HepG2 (cell line): ENCODE results near the gene GADD45B. TPM values are rescaled to one million over a fixed set of nuclear protein-coding genes. Genes with fewer than 3 reads are reported as not detected.
A peak's percentile ranks its signal among the peaks of the same experiment; 100 is the strongest.

Experiments
- ATAC-seq: fragments of 200-7000 bp; cut with Tn5 transposase; 3 replicates; pipeline ENCODE4 v1.9.1; 2020; ENCODE audit warnings: mild to moderate bottlenecking, moderate library complexity
- BruUV-seq: library from RNA; stranded (reverse); fragments of 400-500 nt; replicated peaks from 2 replicates; lab custom pipeline; 2021; lab: Mats Ljungman, UMichigan
- CTCF ChIA-PET: fragments of 300-600 bp; formaldehyde crosslinking; extraction: SDS; loops from one replicate; lab custom pipeline; 2021; ENCODE audit warnings: low total read pairs, inconsistent platforms, low intra/inter-chr PET ratio; lab: Yijun Ruan, JAX
- POLR2A ChIA-PET: fragments of 350-600 bp; sonication (Branson Sonifier 250); formaldehyde crosslinking; loops from one replicate; lab custom pipeline; 2020; ENCODE audit warnings: antibody characterized with exemption, inconsistent platforms; lab: Yijun Ruan, JAX
- DNase-seq: peaks from one replicate; pipeline ENCODE4 v3.0.0-alpha.2; 2015; ENCODE audit warnings: low spot score
- FAIRE-seq: peaks from 3 replicates; lab custom pipeline; 2011; peaks lifted over from hg19 to GRCh38; lab: Jason Lieb, UNC
- H2AFZ ChIP-seq: one replicate; pipeline ENCODE4 v1.6.1; 2011; ENCODE audit warnings: low read length, inconsistent platforms
- H3K27ac ChIP-seq: fragments of 300-600 bp; 3 replicates; pipeline ENCODE4 v1.8.0; 2011; ENCODE audit warnings: mixed run types, mild to moderate bottlenecking, mixed read lengths, low read length, inconsistent platforms; ENCODE audit not compliant: insufficient read depth; ENCODE audit errors: extremely low read length
- H3K27me3 ChIP-seq, 2 experiments: fragments of 200-600 bp in 1 of 2; 2 replicates in 1 of 2; 3 replicates in 1 of 2; pipeline versions ENCODE4 v1.6.0 to v1.8.0; 2011; ENCODE audit warnings: low read length in 2 of 2, mild to moderate bottlenecking in 2 of 2, moderate library complexity in 2 of 2, inconsistent platforms in 1 of 2; ENCODE audit not compliant: insufficient read depth in 2 of 2, control insufficient read depth in 1 of 2
- H3K36me3 ChIP-seq, 2 experiments: fragments of 200-600 bp in 1 of 2; replicated peaks in 1 of 2; 2 replicates in 1 of 2; 3 replicates in 1 of 2; pipeline versions ENCODE4 v1.5.1 to v1.8.0; 2011; ENCODE audit warnings: low read length in 2 of 2, inconsistent platforms in 1 of 2; ENCODE audit not compliant: insufficient read depth in 2 of 2, control insufficient read depth in 1 of 2
- H3K4me1 ChIP-seq: 2 replicates; pipeline ENCODE4 v1.5.1; 2012; ENCODE audit warnings: low read length, inconsistent platforms; ENCODE audit not compliant: insufficient read depth
- H3K4me2 ChIP-seq: 2 replicates; pipeline ENCODE4 v1.6.0; 2011; ENCODE audit warnings: low read depth, low read length, inconsistent platforms
- H3K4me3 ChIP-seq, 3 experiments: fragments of 200-600 bp in 1 of 3; sonication (generic), shearing (Covaris generic) in 1 of 3; replicated peaks in 1 of 3; 2 replicates each; pipeline ENCODE4 v1.5.1; 2011 to 2016; ENCODE audit warnings: low read length in 3 of 3, inconsistent platforms in 2 of 3, low read depth in 2 of 3, mild to moderate bottlenecking in 2 of 3, control low read depth in 1 of 3, mixed read lengths in 1 of 3; ENCODE audit not compliant: insufficient read depth in 1 of 3
- H3K79me2 ChIP-seq: one replicate; pipeline ENCODE4 v1.6.1; 2011; ENCODE audit warnings: low read length, inconsistent platforms; ENCODE audit not compliant: insufficient read depth
- H3K9ac ChIP-seq: 2 replicates; pipeline ENCODE4 v1.6.0; 2011; ENCODE audit warnings: mild to moderate bottlenecking, low read depth, low read length, inconsistent platforms; ENCODE audit not compliant: insufficient read depth
- H3K9me3 ChIP-seq: 2 replicates; pipeline ENCODE4 v1.5.1; 2012; ENCODE audit warnings: mild to moderate bottlenecking, low read length
- H4K20me1 ChIP-seq: 2 replicates; pipeline ENCODE4 v1.6.0; 2011; ENCODE audit warnings: inconsistent platforms, mild to moderate bottlenecking, low read length, moderate library complexity; ENCODE audit not compliant: insufficient read depth
- ESRRA ChIP-seq: sonication (generic); formaldehyde crosslinking; IDR thresholded peaks from 2 replicates; pipeline ENCODE4 v1.5.1; 2020; ENCODE audit warnings: mild to moderate bottlenecking, low read depth, missing genetic modification reagents
- HNRNPL ChIP-seq: fragments of 200-400 bp; formaldehyde crosslinking; IDR thresholded peaks from 2 replicates; pipeline ENCODE4 v1.6.1; 2017; ENCODE audit warnings: mild to moderate bottlenecking, low read depth, low read length
- HNRNPLL ChIP-seq: fragments of 200-400 bp; formaldehyde crosslinking; IDR thresholded peaks from 2 replicates; pipeline ENCODE4 v1.6.1; 2017; ENCODE audit warnings: mild to moderate bottlenecking, low read depth, low read length; ENCODE audit not compliant: poor library complexity, severe bottlenecking
- KLF9 ChIP-seq: IDR thresholded peaks from 2 replicates; pipeline ENCODE4 v1.6.1; 2016; ENCODE audit warnings: low read depth
- NFIB ChIP-seq: sonication (generic); formaldehyde crosslinking; IDR thresholded peaks from 2 replicates; pipeline ENCODE4 v1.9.0; 2021; ENCODE audit warnings: missing genetic modification reagents, mild to moderate bottlenecking, borderline replicate concordance
- ZFP1 ChIP-seq: IDR thresholded peaks from 2 replicates; pipeline ENCODE4 v1.6.1; 2016
- ZNF432 ChIP-seq: sonication (generic); formaldehyde crosslinking; IDR thresholded peaks from 2 replicates; pipeline ENCODE4 v1.5.0; 2020; ENCODE audit warnings: missing genetic modification reagents, mild to moderate bottlenecking, borderline replicate concordance
- WGBS: methylation state at CpG from one replicate; pipeline ENCODE4 v1.1.6; 2017; ENCODE audit warnings: low lambda C conversion rate; 5-methylcytosine and 5-hydroxymethylcytosine counted together
- in situ Hi-C: cut with HindIII; loops from 2 replicates; pipeline ENCODE4 v1.10.0; 2017; ENCODE audit warnings: low pct_unique_long_range_greater_than_20kb; ENCODE audit not compliant: extremely low pct_ligation_motif_present
- intact Hi-C: fragments of 100-400 bp; cut with micrococcal nuclease; formaldehyde crosslinking; loops from one replicate; pipeline ENCODE4 v1.10.0; 2022; ENCODE audit not compliant: unreplicated experiment
- polyA plus RNA-seq, 8 experiments: library from polyadenylated mRNA; depleted of rRNA in 3 of 8; stranded (reverse) in 7 of 8; unstranded in 1 of 8; fragments of >200 nt; fragmentation: Illumina TruSeq in 4 of 8; extraction: Trizol in 4 of 8; gene quantifications; 2 replicates each; pipeline versions ENCODE4 v1.2.1 to v1.2.3, GENCODE V29; 2011 to 2016; ENCODE audit warnings: low read depth in 4 of 8, missing spikeins in 1 of 8, mixed read lengths in 1 of 8; ENCODE audit not compliant: insufficient read depth in 1 of 8
- total RNA-seq, 5 experiments: library from RNA; depleted of rRNA; stranded (reverse); fragments of >200 nt; fragmentation: Illumina TruSeq; extraction: Trizol; gene quantifications; 2 replicates each; pipeline ENCODE4 v1.2.3, GENCODE V29; 2016; ENCODE audit warnings: low read depth in 1 of 5
- TF ChIP-seq, protein P1 (sequence below): IDR thresholded peaks from 2 replicates; pipeline ENCODE4 v1.6.1; 2016; ENCODE audit warnings: low read depth

Gene GADD45B
- total and polyA plus RNA-seq, 2 of the 13 experiments (the other 11 are each of a cell fraction or from before 2014, with no cell fraction given): 4.6 to 34.1 TPM

DNA sequence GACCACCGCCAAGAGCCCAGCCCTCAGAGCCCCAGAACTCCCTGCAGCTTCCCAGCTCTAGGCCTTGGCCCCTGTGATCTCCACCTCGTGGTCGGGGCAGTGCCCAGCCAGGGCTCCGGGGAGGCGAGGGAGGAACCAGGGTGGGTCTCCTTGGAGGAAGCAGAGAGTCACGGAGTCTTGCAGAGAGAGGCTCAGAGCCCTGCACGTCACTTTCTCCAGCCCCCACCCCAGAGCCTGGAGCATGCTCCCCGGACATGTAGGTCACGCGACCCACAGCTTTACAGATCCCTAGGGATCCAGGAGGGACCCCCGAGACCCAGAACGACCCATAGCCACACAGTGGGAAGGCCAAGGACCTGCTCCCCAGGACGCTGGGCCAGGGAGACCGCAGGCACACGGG, 11.9 kb downstream of the GADD45B start:
- H3K9ac ChIP-seq: no peak overlapping the region
- DNase-seq (no peak), FAIRE-seq (no peak), ATAC-seq (peak; percentile 51)
- no peaks in the 10 kb centered on the region for H3K9me3 ChIP-seq
- in situ Hi-C loops (no loop called here), intact Hi-C loops (no loop called here)
- peaks cover 10 to 40% of the 10 kb centered on the region in 2 experiments for H3K27me3 ChIP-seq
- no peaks in the 10 kb centered on the region for H3K79me2 ChIP-seq
- CTCF ChIA-PET: no interaction called here
- H3K36me3 ChIP-seq: no peaks in the 10 kb centered on the region
- H3K27ac ChIP-seq: no peak overlapping the region
- H2AFZ ChIP-seq: no peak overlapping the region
- no peak overlapping the region for H3K4me2 ChIP-seq
- no TSS peak for BruUV-seq
- no peak overlapping the region for H3K4me3 ChIP-seq
- POLR2A ChIA-PET: interaction anchor here (2.0 kb wide), 1 partner anchor 12 kb away, joined by 7 read pairs; the partner anchor contains the start of gene GADD45B
- 87% methylated on average over 3 of the region's 15 CpGs for WGBS
- H3K4me1 ChIP-seq: peaks cover 39% of the 10 kb centered on the region
- TF ChIP-seq ZNF432 (CRISPR knock-in tag): no peak
- TF ChIP-seq HNRNPLL: peak; percentile 26
- TF ChIP-seq NFIB (CRISPR knock-in tag): no peak
- TF ChIP-seq ZFP1 (CRISPR knock-in tag): no peak
- peak; percentile 29; the same call in 1 of the 2 replicates for TF ChIP-seq HNRNPL
- no peak for TF ChIP-seq ESRRA
- no peak for TF ChIP-seq KLF9 (CRISPR knock-in tag)
- TF ChIP-seq, protein P1, sequence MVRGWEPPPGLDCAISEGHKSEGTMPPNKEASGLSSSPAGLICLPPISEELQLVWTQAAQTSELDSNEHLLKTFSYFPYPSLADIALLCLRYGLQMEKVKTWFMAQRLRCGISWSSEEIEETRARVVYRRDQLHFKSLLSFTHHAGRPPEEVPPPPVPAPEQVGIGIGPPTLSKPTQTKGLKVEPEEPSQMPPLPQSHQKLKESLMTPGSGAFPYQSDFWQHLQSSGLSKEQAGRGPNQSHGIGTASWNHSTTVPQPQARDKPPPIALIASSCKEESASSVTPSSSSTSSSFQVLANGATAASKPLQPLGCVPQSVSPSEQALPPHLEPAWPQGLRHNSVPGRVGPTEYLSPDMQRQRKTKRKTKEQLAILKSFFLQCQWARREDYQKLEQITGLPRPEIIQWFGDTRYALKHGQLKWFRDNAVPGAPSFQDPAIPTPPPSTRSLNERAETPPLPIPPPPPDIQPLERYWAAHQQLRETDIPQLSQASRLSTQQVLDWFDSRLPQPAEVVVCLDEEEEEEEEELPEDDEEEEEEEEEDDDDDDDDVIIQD (CRISPR knock-in tag): no peak
- H4K20me1 ChIP-seq: no peaks in the 10 kb centered on the region
